A172 (cell line): ENCODE measurements around the gene SLIT2. TPM values are rescaled to one million over a fixed set of nuclear protein-coding genes. Genes with fewer than 3 reads are reported as not detected.
A peak's percentile ranks its signal among the peaks of the same experiment; 100 is the strongest.

Experiments
- DNase-seq: peaks from one replicate; pipeline ENCODE4 v3.0.0-alpha.2; 2015; ENCODE audit warnings: low spot score
- total RNA-seq: library from RNA; depleted of rRNA; stranded (reverse); fragments of >200 nt; shearing (Covaris generic); gene quantifications from 2 replicates; pipeline ENCODE4 v1.2.3, GENCODE V29; 2014; rRNA removed

The SLIT2 gene
- 14.6 and 16.8 TPM in 2 replicates for total RNA-seq

- DNase-seq = peak; percentile 55
Observed at GRCh38 chr4:20251796-20252655, at the start of gene SLIT2. TSS of gene SLIT2 (plus strand) at chr4:20251905. CDS start at chr4:20253816, 1,911 bp downstream.

- DNase-seq = peak; percentile 88
Observed at GRCh38 chr4:20203508-20203907, 48.2 kb upstream of the SLIT2 start.

DNA sequence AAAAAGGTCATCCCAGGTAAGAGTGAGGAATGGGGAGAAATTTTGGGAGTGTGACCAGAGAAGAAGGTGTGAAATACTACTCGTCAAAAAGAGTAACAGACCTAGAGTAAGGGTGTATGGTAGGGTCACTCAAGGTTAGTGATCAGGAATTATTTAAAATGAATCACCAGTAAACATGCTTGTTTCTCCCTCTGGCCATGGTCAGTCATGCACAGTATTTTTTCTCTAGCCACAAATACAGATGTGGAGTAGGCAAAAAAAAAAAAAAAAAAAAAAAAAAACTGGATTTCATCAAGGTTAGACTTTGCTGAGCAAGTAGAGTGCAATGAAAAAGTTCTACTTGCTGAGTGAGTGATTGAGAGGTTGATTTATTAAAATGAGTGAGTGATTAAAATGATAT lies 34.2 kb upstream of the SLIT2 start:
- DNase-seq = no peak

- no peak for DNase-seq
Observed at GRCh38 chr4:20217951-20218350, 33.8 kb upstream of the SLIT2 start.

- DNase-seq = no peak
Observed at GRCh38 chr4:20219521-20219920, 32.2 kb upstream of the SLIT2 start.

GRCh38 chr4:20237894-20238537 lies 13.7 kb upstream of the SLIT2 start:
- no peak for DNase-seq

GRCh38 chr4:20248155-20248558 lies 3.5 kb upstream of the SLIT2 start:
- DNase-seq = peak; percentile 68

DNA sequence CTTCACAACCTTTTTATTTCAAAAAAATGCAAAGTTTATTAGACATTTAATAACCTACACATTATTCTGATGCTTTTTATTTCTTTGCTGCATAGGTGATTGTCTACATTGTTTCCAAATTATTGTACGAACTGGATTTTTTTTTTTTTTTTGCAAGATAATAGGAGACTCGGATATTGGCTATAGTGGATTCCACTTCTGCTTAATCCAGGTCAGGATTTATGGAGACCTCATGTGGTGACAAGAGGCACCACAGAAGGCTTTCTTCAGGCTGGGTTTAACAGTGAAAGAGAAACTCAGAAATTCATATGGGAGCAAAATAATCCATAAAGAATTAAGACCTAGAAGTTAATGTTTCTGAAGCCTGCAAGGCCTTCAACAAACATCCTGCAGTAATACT lies 2.4 kb upstream of the SLIT2 start:
- peak; percentile 29 for DNase-seq

DNA sequence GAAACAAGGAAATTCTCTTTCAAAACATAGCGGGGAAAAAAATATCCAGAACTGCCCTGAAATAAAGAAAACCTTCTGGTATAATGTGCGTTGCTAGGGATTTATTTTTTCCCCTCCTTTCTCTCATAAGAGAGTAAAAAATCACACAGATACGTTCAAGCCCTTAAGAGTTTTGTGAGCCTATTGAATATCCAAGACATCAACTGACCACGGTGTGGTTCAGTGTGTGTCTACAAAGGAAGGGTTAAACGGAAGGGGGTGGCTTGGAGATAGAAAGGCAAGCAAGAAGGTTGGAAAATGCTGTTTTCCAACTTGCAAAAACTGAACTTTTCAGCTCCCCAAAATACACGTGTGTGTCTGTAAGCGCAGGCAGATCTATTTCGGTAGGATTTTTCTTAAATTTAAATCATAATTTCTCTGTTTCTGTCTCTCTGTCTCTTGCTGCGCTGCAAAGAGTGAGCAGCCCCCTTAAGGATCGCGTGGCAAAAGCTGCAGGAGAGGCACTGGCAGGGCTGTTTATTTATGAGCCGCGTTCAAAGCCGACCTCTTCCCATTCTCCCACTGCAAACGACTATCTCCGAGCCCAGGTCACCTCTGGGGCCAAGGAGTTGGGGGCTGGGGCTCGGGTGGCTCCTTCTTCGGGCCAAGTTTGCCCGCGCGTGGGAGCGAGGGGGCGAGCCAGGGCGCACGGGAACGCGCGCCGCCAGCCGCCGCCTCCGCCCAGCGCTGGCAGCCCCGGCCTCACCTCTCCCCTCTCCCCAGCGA lies 492 bp upstream of the SLIT2 start:
- DNase-seq = no peak

DNA sequence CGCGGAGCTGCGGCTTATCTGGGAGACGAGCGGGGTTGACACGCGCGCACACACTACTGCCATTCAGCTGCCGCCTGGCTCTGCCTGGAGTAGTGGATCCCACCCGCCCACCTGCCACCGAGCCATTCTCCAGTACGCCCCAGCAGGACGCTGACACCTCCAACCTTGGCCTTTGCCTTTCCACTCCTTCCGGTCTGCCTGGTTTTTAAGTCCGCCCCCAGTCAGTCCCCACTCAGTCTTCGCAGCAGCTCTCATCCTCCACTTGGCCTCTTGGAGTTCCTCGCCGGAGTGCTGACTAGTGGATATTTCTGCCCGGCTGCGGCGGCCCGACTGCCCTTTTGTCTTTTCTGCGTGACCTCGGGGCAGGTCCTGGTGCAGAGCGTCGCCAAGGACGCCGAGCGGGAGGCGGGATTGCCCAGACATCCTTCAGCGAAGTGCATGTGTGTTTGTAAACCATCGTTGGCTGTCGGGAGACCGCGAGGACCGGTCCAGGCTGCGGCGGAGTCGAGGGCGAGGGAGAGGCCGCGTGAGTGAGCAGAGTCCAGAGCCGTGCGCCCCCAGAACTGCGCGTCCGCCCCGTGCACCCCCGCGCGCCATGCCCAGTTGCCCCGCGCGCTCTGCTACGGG lies 1.1 kb downstream of the SLIT2 start:
- DNase-seq = no peak

DNA sequence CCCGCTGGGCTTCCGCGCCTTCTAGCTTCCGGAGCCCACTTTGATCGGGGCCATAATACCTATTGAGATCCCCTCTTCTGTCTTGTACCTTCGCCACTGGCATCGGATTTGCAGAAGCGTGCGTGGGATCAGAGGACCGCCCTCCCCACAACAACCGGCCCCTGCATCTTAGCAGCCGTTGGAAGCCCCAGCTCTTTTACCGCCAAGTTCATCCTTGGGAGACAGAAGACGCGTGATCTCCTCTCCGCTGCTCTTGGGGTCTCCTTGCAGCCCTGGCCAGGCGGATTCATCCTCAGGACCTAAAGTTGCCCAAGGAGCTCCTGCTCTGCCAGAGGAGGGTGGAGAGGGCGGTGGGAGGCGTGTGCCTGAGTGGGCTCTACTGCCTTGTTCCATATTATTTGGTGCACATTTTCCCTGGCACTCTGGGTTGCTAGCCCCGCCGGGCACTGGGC lies 1.6 kb downstream of the SLIT2 start:
- no peak for DNase-seq

- DNase-seq = peak; percentile 14
Observed at GRCh38 chr4:20253735-20254409, 2.2 kb downstream of the SLIT2 start.

DNA sequence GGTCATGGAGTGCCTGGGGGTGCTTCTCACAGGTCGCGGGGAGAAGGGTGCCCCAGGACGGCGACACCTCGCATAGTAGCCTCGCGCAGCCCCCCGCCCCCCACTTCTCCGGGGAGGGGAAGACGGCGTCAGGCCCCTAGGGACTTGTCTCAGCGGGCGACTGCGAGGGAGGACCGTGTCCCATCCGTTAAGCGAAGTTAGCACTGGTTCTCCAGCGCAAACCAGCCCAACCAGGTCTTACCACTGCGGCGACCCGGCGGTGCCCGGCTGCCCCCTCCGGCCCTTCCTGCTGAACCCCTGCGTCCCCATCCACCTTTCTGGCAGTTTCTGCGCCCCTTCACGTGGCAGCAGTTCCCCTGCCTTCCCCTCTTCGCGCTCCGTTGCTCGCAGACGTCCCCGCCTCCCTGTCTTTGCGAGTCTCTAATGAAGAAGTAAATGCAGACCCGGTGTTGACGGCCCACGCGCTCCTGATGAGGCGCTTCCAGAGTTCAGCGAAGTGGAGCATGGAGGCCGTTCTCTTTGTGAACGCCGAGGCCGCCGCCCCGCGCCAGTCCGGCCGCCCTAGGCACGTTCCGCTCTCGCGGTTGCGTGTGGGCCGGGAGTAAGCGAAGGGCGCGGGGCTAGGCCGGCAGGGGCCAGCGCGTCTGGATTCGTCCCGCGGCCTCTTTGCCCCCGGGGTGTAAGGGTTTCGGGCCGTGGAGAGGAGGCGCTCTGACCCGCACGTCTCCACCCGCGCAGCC lies 3.0 kb downstream of the SLIT2 start:
- no peak for DNase-seq

GRCh38 chr4:20255251-20255586 lies 3.5 kb downstream of the SLIT2 start:
- DNase-seq = no peak

- DNase-seq = no peak
Observed at GRCh38 chr4:20255823-20256222, 4.1 kb downstream of the SLIT2 start.

DNA sequence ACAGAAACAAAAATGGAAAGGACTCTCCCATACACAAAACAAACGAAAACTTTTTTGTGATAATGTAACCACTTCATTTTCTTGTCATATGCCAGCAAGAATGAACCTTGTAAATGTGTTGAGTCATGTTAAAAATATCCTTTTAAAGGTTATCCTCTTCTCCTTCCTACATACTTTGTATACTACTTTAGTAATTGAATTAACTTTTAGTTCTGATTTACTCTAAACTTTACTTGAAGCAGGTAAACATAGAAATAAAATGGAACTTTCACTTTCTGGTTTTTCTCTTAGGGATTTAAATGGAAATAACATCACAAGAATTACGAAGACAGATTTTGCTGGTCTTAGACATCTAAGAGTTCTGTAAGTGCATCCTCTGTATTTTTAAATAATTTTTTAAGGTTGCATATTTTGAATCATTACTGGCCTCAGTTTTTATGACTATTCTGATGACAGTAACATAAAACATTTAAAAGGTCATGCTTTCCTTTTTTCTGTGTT lies 4.7 kb downstream of the SLIT2 start:
- no peak for DNase-seq

DNA sequence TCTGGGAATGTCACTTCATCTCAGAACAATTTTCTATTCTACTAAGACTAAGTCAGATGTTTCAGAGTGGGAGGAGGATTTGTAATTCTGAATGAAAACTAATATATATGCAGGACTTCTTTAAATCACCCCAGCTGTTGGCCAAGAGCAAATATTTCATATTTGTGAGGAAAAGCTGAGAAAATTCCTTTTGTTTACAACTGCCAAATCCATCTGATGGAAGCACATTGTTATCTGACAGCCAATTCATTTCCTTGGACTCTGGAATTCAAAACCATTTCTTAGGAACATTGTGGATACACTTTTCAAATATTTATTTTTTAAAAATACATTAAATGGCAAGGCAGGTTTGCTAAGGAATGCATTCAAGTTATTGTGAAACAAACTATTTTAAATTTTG lies 8.0 kb downstream of the SLIT2 start:
- DNase-seq = no peak

GRCh38 chr4:20260821-20261220 lies 9.1 kb downstream of the SLIT2 start:
- no peak for DNase-seq

DNA sequence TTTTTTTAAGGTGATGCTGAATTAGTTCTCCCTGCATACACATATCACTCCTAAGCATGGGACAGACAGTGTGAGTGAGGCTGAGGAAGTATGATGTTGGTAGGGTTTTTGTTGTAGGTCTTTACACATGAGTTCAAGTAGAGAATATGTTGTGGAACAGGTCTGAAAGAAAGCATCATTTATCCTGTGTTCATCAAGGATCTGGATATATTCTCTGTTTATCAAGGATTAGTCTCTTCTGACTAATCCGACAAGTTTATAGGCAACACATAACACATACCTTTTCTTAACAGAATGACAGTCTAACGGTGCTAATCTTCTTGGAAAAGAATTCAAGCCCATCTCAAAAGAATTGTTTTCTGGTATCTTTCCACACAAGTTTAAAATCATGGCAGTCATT lies 10.5 kb downstream of the SLIT2 start:
- DNase-seq = no peak

DNA sequence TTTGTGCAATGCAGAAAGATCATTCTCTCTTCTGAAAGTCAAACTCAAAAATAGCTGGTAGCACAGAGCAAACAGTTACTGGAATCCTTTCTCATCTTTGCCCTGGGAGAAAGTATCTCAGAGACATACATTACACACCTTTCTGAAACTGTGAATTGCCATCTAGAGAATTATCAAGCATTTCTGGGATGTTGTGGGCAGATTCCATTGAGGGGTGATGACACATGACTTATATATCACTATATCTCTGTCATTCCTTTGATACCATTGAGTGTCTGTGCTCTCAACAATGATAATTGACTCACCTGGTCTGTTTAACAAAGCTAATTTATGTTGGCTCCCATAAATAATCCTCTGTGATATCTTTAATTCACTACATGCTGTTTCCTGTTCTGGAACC lies 13.0 kb downstream of the SLIT2 start:
- no peak for DNase-seq

DNA sequence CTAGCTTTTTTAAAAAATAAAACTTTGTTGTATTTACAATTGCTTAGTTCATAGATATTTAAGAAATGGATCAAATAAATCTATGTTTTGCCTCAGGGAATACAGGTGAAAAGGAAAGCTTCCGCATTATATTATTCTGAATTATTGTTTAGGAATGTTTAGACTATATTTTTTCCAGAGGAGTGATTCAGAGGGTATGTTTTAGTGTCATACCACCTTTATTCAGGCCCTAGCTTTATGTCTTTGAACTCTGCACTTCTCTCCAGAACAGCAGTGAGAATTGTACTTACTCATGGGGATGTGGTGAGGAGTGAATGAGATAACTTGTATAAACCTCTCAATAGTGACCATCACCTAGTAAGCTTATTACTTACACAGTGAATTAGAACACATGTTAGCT lies 14.0 kb downstream of the SLIT2 start:
- no peak for DNase-seq
